Astrocyte (in vitro differentiated cells and primary cell): Measurements from ENCODE around the gene CXCR5.

Source experiments
- CTCF ChIP-seq: IDR thresholded peaks from 2 replicates; pipeline ENCODE4 v1.5.1; 2011; ENCODE audit warnings: low read depth, mild to moderate bottlenecking, inconsistent platforms, low read length, moderate library complexity; ENCODE audit not compliant: insufficient read depth
- EZH2 ChIP-seq: IDR thresholded peaks from 2 replicates; pipeline ENCODE4 v1.6.1; 2012; ENCODE audit warnings: mild to moderate bottlenecking, low read length, inconsistent platforms; ENCODE audit not compliant: insufficient read depth

GRCh38 chr11:118913411-118914125, 29.9 kb downstream of the CXCR5 start:
- no peak for TF ChIP-seq CTCF
- no peak for TF ChIP-seq EZH2
